Neural progenitor cell (in vitro differentiated cells): ENCODE results near the gene HLA-F.

ENCODE experiments used
- EZH2phosphoT487 ChIP-seq: fragments of 200-600 bp; sonication (generic); IDR thresholded peaks from 2 replicates; pipeline ENCODE4 v1.6.1; 2017; ENCODE audit warnings: antibody characterized with exemption
- TF ChIP-seq, protein P1 (sequence below): fragments of 200-600 bp; sonication (generic); IDR thresholded peaks from 2 replicates; pipeline ENCODE4 v1.5.1; 2017; ENCODE audit warnings: antibody characterized with exemption, mild to moderate bottlenecking

- TF ChIP-seq, protein P1, sequence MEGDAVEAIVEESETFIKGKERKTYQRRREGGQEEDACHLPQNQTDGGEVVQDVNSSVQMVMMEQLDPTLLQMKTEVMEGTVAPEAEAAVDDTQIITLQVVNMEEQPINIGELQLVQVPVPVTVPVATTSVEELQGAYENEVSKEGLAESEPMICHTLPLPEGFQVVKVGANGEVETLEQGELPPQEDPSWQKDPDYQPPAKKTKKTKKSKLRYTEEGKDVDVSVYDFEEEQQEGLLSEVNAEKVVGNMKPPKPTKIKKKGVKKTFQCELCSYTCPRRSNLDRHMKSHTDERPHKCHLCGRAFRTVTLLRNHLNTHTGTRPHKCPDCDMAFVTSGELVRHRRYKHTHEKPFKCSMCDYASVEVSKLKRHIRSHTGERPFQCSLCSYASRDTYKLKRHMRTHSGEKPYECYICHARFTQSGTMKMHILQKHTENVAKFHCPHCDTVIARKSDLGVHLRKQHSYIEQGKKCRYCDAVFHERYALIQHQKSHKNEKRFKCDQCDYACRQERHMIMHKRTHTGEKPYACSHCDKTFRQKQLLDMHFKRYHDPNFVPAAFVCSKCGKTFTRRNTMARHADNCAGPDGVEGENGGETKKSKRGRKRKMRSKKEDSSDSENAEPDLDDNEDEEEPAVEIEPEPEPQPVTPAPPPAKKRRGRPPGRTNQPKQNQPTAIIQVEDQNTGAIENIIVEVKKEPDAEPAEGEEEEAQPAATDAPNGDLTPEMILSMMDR = no peak
- TF ChIP-seq EZH2phosphoT487 = no peak
Measured at GRCh38 chr6:29726001-29726400, 2.8 kb downstream of the HLA-F start.
